Psoas muscle (tissue), 8 donors: ENCODE data around the gene CENPI. TPM values are rescaled to one million over a fixed set of nuclear protein-coding genes. Genes with fewer than 3 reads are reported as not detected.
A peak's percentile ranks its signal among the peaks of the same experiment; 100 is the strongest.

Experiments used
- ATAC-seq, 4 donors: fragments of 200-7000 bp; cut with Tn5 transposase; one replicate each; pipeline ENCODE4 v1.9.1; 2020; ENCODE audit warnings: moderate library complexity in 3 of 4, mild to moderate bottlenecking in 2 of 4
- DNase-seq, 2 donors: peaks; one replicate each; pipeline ENCODE4 v3.0.0-alpha.2; 2020
- H3K27ac ChIP-seq: fragments of 200-600 bp; one replicate; pipeline ENCODE4 v1.8.0; 2022
- H3K27me3 ChIP-seq, 3 donors: fragments of 200-600 bp in 1 of 3; one replicate each; pipeline versions ENCODE4 v1.6.1 to v1.8.0; 2013 to 2022; ENCODE audit warnings: low read length in 2 of 3, mild to moderate bottlenecking in 2 of 3, moderate library complexity in 1 of 3; ENCODE audit not compliant: insufficient read depth in 3 of 3
- H3K36me3 ChIP-seq, 2 donors: fragments of 200-600 bp in 1 of 2; one replicate each; pipeline versions ENCODE4 v1.6.1 to v1.8.0; 2013 to 2022; ENCODE audit warnings: low read depth in 1 of 2, mild to moderate bottlenecking in 1 of 2, moderate library complexity in 1 of 2; ENCODE audit not compliant: insufficient read depth in 1 of 2
- H3K4me1 ChIP-seq: fragments of 200-600 bp; one replicate; pipeline ENCODE4 v1.8.0; 2022
- H3K4me3 ChIP-seq: fragments of 200-600 bp; one replicate; pipeline ENCODE4 v1.8.0; 2022; ENCODE audit warnings: mild to moderate bottlenecking
- H3K9me3 ChIP-seq: fragments of 200-600 bp; one replicate; pipeline ENCODE4 v1.8.0; 2022
- CTCF ChIP-seq: fragments of 200-600 bp; IDR thresholded peaks from one replicate; pipeline ENCODE4 v1.8.0; 2022; ENCODE audit warnings: antibody characterized with exemption
- WGBS, 3 donors: extraction: QIAGEN DNeasy Blood & Tissue Kit; methylation state at CpG; one replicate each; pipeline versions ENCODE4 v1.1.6 to v1.1.7; 2013; 5-methylcytosine and 5-hydroxymethylcytosine counted together
- intact Hi-C, 2 donors: fragments of 100-400 bp; cut with DNase I; formaldehyde crosslinking; loops; one replicate each; pipeline versions ENCODE4 v1.11.0 to v1.14.2; 2022
- polyA plus RNA-seq, 3 donors: library from polyadenylated mRNA; stranded (reverse); fragments of 200-250 nt; gene quantifications; one replicate each; pipeline ENCODE4 v1.2.3, GENCODE V29; 2013
- total RNA-seq, 4 donors: library from RNA; stranded (reverse); fragmentation: NEBNext Ultra II Directional in 2 of 4; extraction: Animal tissue kit (Norgen Biotek cat#: 25700) in 2 of 4; gene quantifications; one replicate each; pipeline versions ENCODE4 v1.2.1 to v1.2.4, GENCODE V29; 2021 to 2023
- donor health status: healthy with polysubstance abuse.
- donor health status: DM: no; HTN: no; CAD: no; lungs with moderate emphysema.
- donor health status: Bipolar disorder and iron deficiency.
- donor health status: healthy.
- donor health status: DM: yes; HTN: yes; CAD: no.
- donor health status: DM: no; HTN: no; CAD: no.
- donor health status: DM: no; HTN: no; CAD: no.
- donor health status: DM: yes; HTN: yes; CAD: no.

The CENPI gene
- total and polyA plus RNA-seq, 7 donors, result 0.10 to 0.39 (median 0.31) TPM; not detected in 1

DNA sequence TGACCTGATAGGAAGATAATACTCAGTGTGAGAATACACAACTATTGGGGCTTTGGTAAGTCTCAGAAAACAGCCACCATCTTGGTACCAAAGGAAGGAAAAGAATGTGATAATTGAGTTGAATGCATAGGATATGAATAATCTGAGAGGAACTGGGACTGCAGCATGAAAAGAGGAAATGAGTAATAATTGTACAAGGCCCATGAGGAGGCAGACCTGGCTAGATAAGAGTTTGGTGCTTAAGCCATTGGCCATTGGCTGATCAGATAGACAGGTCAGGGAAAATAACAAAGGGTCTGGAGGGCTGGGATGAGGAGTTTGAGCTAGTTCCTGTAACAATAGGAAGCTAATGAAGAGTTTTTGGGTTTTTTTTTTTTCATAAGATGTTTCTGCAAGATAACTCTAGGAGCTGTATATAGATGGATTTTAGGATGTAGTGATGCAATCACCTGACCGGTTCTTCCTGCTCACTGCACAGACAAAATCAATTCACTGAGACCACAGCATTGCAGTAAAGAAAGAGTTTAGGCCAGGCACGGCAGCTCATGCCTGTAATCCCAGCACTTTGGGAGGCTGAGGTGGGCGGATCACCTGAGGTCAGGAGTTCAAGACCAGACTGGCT is 40.8 kb upstream of the CENPI start:
- intact Hi-C loops, result no loop called here
- no peaks in the 10 kb centered on the region for H3K27me3 ChIP-seq
- WGBS, 3 donors, result 76 to 87% (median 82%) methylated on average over 3 of the region's 3 CpGs

GRCh38 chrX:101062176-101062575 is 35.8 kb upstream of the CENPI start:
- no peak for TF ChIP-seq CTCF
- no peaks in the 10 kb centered on the region for H3K9me3 ChIP-seq
- no peaks in the 10 kb centered on the region for H3K36me3 ChIP-seq
- no peaks in the 10 kb centered on the region for H3K27me3 ChIP-seq
- intact Hi-C loops, result no loop called here
- H3K27ac ChIP-seq, result no peak overlapping the region
- H3K4me3 ChIP-seq, result no peak overlapping the region
- DNase-seq, result no peak
- ATAC-seq, result no peak
- no peaks in the 10 kb centered on the region for H3K4me1 ChIP-seq

More for the DNA sequence above, 40.8 kb upstream of the CENPI start:
- Histone ChIP-seq H3K4me1 (peaks cover 3% of the 10 kb centered on the region), H3K36me3 (no peaks in the 10 kb centered on the region), H3K9me3 (no peaks in the 10 kb centered on the region), H3K4me3 (no peak overlapping the region), H3K27ac (no peak overlapping the region)
- TF ChIP-seq CTCF, result no peak
- DNase-seq, result no peak
- ATAC-seq, result no peak

DNA sequence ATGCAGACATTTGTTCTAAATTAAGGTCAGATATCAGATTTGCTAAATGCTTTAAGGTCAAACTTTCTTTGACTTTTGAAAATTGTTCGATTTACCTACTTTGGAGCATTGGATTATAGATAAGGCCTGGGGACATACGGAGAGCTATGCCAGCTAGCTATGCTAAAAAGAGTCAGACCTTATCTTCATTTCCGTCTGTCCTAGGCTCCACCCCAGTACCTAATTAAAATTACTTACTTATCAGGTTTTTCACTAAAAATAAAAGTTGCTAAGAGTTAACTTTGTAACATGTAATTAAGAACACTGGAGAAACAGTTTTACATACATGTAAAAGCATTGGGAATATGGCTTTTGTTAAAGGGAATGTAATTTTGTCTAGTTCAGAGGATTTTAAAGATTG is 26.4 kb upstream of the CENPI start:
- Histone ChIP-seq H3K9me3 (no peaks in the 10 kb centered on the region), H3K27ac (no peak overlapping the region), H3K4me1 (no peaks in the 10 kb centered on the region), H3K4me3 (no peak overlapping the region), H3K36me3 (no peaks in the 10 kb centered on the region), H3K27me3 (peaks cover 0 to 3% (median 0%) of the 10 kb centered on the region in 3 donors)
- intact Hi-C loops, result no loop called here
- 66 to 94% (median 77%) methylated on average over 3 of the region's 3 CpGs for WGBS, 3 donors
- DNase-seq (no peak), ATAC-seq (no peak)
- TF ChIP-seq CTCF, result no peak

- DNase-seq (no peak), ATAC-seq (no peak)
- Histone ChIP-seq H3K4me3 (peak within 1 kb of the TSS; percentile 44), H3K4me1 (no peaks in the 10 kb centered on the region), H3K9me3 (no peaks in the 10 kb centered on the region), H3K27ac (no peak within 1 kb of the TSS), H3K27me3 (peaks cover 0 to 51% (median 2%) of the 10 kb centered on the region in 3 donors), H3K36me3 (no peaks in the 10 kb centered on the region)
- WGBS, 3 donors, result 2 to 23% (median 5%) methylated on average over 23 of the region's 23 CpGs
- no peak for TF ChIP-seq CTCF
- intact Hi-C loops, result no loop called here
These were observed 19.0 kb upstream of the CENPI start, which contains the start of gene TMEM35A for GRCh38 chrX:101078716-101079598. Gene TMEM35A, plus strand, starts transcription at chrX:101078879. Its CDS starts 124 bp downstream, at chrX:101079003.
